ENCODE data around the gene GLG1.
"Not testable (repeated sequence)": the region's sequence is repeated elsewhere in the genome, so short reads cannot be mapped to it uniquely, and the experiment has no call there.

Gene GLG1

GRCh38 chr16:74438492-74438979 is 168.4 kb downstream of the GLG1 start:
- H3K27me3 ChIP-seq (ENCODE audit: control insufficient read depth in 5 of 5, insufficient read depth in 4 of 5, low read length in 5 of 5): no peaks in the 10 kb centered on the region
- peaks cover 0 to 9% (median 0%) of the 10 kb centered on the region in 5 donors for H3K4me1 ChIP-seq (ENCODE audit: control insufficient read depth in 5 of 5, insufficient read depth in 5 of 5, low read length in 5 of 5)
- H3K9me3 ChIP-seq (ENCODE audit: control insufficient read depth in 5 of 5, low read length in 5 of 5): no peaks in the 10 kb centered on the region
- peak overlapping the region in 1 of 5 donors; percentile 25 for H3K4me3 ChIP-seq (ENCODE audit: low read depth in 1 of 5, low read length in 5 of 5)
- peak overlapping the region; percentile 9 for H3K27ac ChIP-seq (ENCODE audit: low read depth, low read length)
- H3K9ac ChIP-seq (ENCODE audit: low read length in 5 of 5): no peak overlapping the region
- no peaks in the 10 kb centered on the region for H3K36me3 ChIP-seq (ENCODE audit: control insufficient read depth in 5 of 5, insufficient read depth in 5 of 5, low read length in 5 of 5)

GRCh38 chr16:74431516-74431915 is 175.4 kb downstream of the GLG1 start:
- Histone ChIP-seq H3K27me3 (ENCODE audit: control insufficient read depth in 5 of 5, insufficient read depth in 4 of 5, low read length in 5 of 5) (no peaks in the 10 kb centered on the region), H3K4me1 (ENCODE audit: control insufficient read depth in 5 of 5, insufficient read depth in 5 of 5, low read length in 5 of 5) (no peaks in the 10 kb centered on the region), H3K9ac (ENCODE audit: low read length in 5 of 5) (no peak overlapping the region), H3K36me3 (ENCODE audit: control insufficient read depth in 5 of 5, insufficient read depth in 5 of 5, low read length in 5 of 5) (no peaks in the 10 kb centered on the region), H3K27ac (ENCODE audit: low read depth, low read length) (no peak overlapping the region), H3K9me3 (ENCODE audit: control insufficient read depth in 5 of 5, low read length in 5 of 5) (no peaks in the 10 kb centered on the region), H3K4me3 (ENCODE audit: low read depth in 1 of 5, low read length in 5 of 5) (no peak overlapping the region)

- H3K27me3 ChIP-seq (ENCODE audit: control insufficient read depth in 5 of 5, insufficient read depth in 4 of 5, low read length in 5 of 5); H3K4me3 ChIP-seq (ENCODE audit: low read depth in 1 of 5, low read length in 5 of 5); H3K36me3 ChIP-seq (ENCODE audit: control insufficient read depth in 5 of 5, insufficient read depth in 5 of 5, low read length in 5 of 5); H3K9me3 ChIP-seq (ENCODE audit: control insufficient read depth in 5 of 5, low read length in 5 of 5); H3K4me1 ChIP-seq (ENCODE audit: control insufficient read depth in 5 of 5, insufficient read depth in 5 of 5, low read length in 5 of 5); H3K27ac ChIP-seq (ENCODE audit: low read depth, low read length); H3K9ac ChIP-seq (ENCODE audit: low read length in 5 of 5): not testable (repeated sequence)
Observed at GRCh38 chr16:74430036-74430712, 176.7 kb downstream of the GLG1 start.

- not testable (repeated sequence) for H3K9me3 ChIP-seq (ENCODE audit: control insufficient read depth in 5 of 5, low read length in 5 of 5); H3K27me3 ChIP-seq (ENCODE audit: control insufficient read depth in 5 of 5, insufficient read depth in 4 of 5, low read length in 5 of 5); H3K4me1 ChIP-seq (ENCODE audit: control insufficient read depth in 5 of 5, insufficient read depth in 5 of 5, low read length in 5 of 5); H3K36me3 ChIP-seq (ENCODE audit: control insufficient read depth in 5 of 5, insufficient read depth in 5 of 5, low read length in 5 of 5); H3K9ac ChIP-seq (ENCODE audit: low read length in 5 of 5); H3K27ac ChIP-seq (ENCODE audit: low read depth, low read length); H3K4me3 ChIP-seq (ENCODE audit: low read depth in 1 of 5, low read length in 5 of 5)
Observed at GRCh38 chr16:74428493-74428892, 178.4 kb downstream of the GLG1 start.

GRCh38 chr16:74425751-74426150 is 181.2 kb downstream of the GLG1 start:
- H3K4me1 ChIP-seq (ENCODE audit: control insufficient read depth in 5 of 5, insufficient read depth in 5 of 5, low read length in 5 of 5); H3K36me3 ChIP-seq (ENCODE audit: control insufficient read depth in 5 of 5, insufficient read depth in 5 of 5, low read length in 5 of 5); H3K27me3 ChIP-seq (ENCODE audit: control insufficient read depth in 5 of 5, insufficient read depth in 4 of 5, low read length in 5 of 5); H3K4me3 ChIP-seq (ENCODE audit: low read depth in 1 of 5, low read length in 5 of 5); H3K27ac ChIP-seq (ENCODE audit: low read depth, low read length); H3K9me3 ChIP-seq (ENCODE audit: control insufficient read depth in 5 of 5, low read length in 5 of 5); H3K9ac ChIP-seq (ENCODE audit: low read length in 5 of 5): not testable (repeated sequence)

- not testable (repeated sequence) for H3K27ac ChIP-seq (ENCODE audit: low read depth, low read length); H3K9ac ChIP-seq (ENCODE audit: low read length in 5 of 5); H3K4me3 ChIP-seq (ENCODE audit: low read depth in 1 of 5, low read length in 5 of 5); H3K4me1 ChIP-seq (ENCODE audit: control insufficient read depth in 5 of 5, insufficient read depth in 5 of 5, low read length in 5 of 5); H3K36me3 ChIP-seq (ENCODE audit: control insufficient read depth in 5 of 5, insufficient read depth in 5 of 5, low read length in 5 of 5); H3K9me3 ChIP-seq (ENCODE audit: control insufficient read depth in 5 of 5, low read length in 5 of 5); H3K27me3 ChIP-seq (ENCODE audit: control insufficient read depth in 5 of 5, insufficient read depth in 4 of 5, low read length in 5 of 5)
Observed at GRCh38 chr16:74423721-74424120, 183.2 kb downstream of the GLG1 start.

GRCh38 chr16:74422086-74422485 is 184.8 kb downstream of the GLG1 start:
- not testable (repeated sequence) for H3K4me3 ChIP-seq (ENCODE audit: low read depth in 1 of 5, low read length in 5 of 5); H3K27ac ChIP-seq (ENCODE audit: low read depth, low read length); H3K27me3 ChIP-seq (ENCODE audit: control insufficient read depth in 5 of 5, insufficient read depth in 4 of 5, low read length in 5 of 5); H3K9me3 ChIP-seq (ENCODE audit: control insufficient read depth in 5 of 5, low read length in 5 of 5); H3K9ac ChIP-seq (ENCODE audit: low read length in 5 of 5); H3K36me3 ChIP-seq (ENCODE audit: control insufficient read depth in 5 of 5, insufficient read depth in 5 of 5, low read length in 5 of 5); H3K4me1 ChIP-seq (ENCODE audit: control insufficient read depth in 5 of 5, insufficient read depth in 5 of 5, low read length in 5 of 5)

GRCh38 chr16:74421482-74421785 is 185.5 kb downstream of the GLG1 start:
- not testable (repeated sequence) for H3K36me3 ChIP-seq (ENCODE audit: control insufficient read depth in 5 of 5, insufficient read depth in 5 of 5, low read length in 5 of 5)

GRCh38 chr16:74420612-74421481 is 186.1 kb downstream of the GLG1 start, which contains the start of gene CLEC18B:
Gene CLEC18B, minus strand, starts transcription at chr16:74421478. Its CDS starts 208 bp downstream, at chr16:74421270.
- H3K4me1 ChIP-seq (ENCODE audit: control insufficient read depth in 5 of 5, insufficient read depth in 5 of 5, low read length in 5 of 5); H3K36me3 ChIP-seq (ENCODE audit: control insufficient read depth in 5 of 5, insufficient read depth in 5 of 5, low read length in 5 of 5); H3K27ac ChIP-seq (ENCODE audit: low read depth, low read length); H3K27me3 ChIP-seq (ENCODE audit: control insufficient read depth in 5 of 5, insufficient read depth in 4 of 5, low read length in 5 of 5); H3K9ac ChIP-seq (ENCODE audit: low read length in 5 of 5); H3K9me3 ChIP-seq (ENCODE audit: control insufficient read depth in 5 of 5, low read length in 5 of 5); H3K4me3 ChIP-seq (ENCODE audit: low read depth in 1 of 5, low read length in 5 of 5): not testable (repeated sequence)

More at GRCh38 chr16:74421482-74421785, 185.5 kb downstream of the GLG1 start:
- not testable (repeated sequence) for H3K4me3 ChIP-seq (ENCODE audit: low read depth in 1 of 5, low read length in 5 of 5); H3K9ac ChIP-seq (ENCODE audit: low read length in 5 of 5); H3K27ac ChIP-seq (ENCODE audit: low read depth, low read length); H3K4me1 ChIP-seq (ENCODE audit: control insufficient read depth in 5 of 5, insufficient read depth in 5 of 5, low read length in 5 of 5); H3K27me3 ChIP-seq (ENCODE audit: control insufficient read depth in 5 of 5, insufficient read depth in 4 of 5, low read length in 5 of 5); H3K9me3 ChIP-seq (ENCODE audit: control insufficient read depth in 5 of 5, low read length in 5 of 5)

- H3K27ac ChIP-seq (ENCODE audit: low read depth, low read length); H3K27me3 ChIP-seq (ENCODE audit: control insufficient read depth in 5 of 5, insufficient read depth in 4 of 5, low read length in 5 of 5); H3K9ac ChIP-seq (ENCODE audit: low read length in 5 of 5); H3K4me3 ChIP-seq (ENCODE audit: low read depth in 1 of 5, low read length in 5 of 5); H3K36me3 ChIP-seq (ENCODE audit: control insufficient read depth in 5 of 5, insufficient read depth in 5 of 5, low read length in 5 of 5); H3K9me3 ChIP-seq (ENCODE audit: control insufficient read depth in 5 of 5, low read length in 5 of 5); H3K4me1 ChIP-seq (ENCODE audit: control insufficient read depth in 5 of 5, insufficient read depth in 5 of 5, low read length in 5 of 5): not testable (repeated sequence)
Observed at GRCh38 chr16:74419811-74420210, 187.1 kb downstream of the GLG1 start.
